Measurements from ENCODE around the gene RSU1.

- TF ChIP-seq POLR2A (IDR thresholded peaks at IDR 0.05) = no peak
- TF ChIP-seq CTCF (IDR thresholded peaks at IDR 0.05) = no peak
These were observed 21.7 kb downstream of the RSU1 start for GRCh38 chr10:16795410-16796073.
